Anterior cingulate cortex (tissue), 58 donors: ENCODE results near the gene CFAP65.
A peak's percentile ranks its signal among the peaks of the same experiment; 100 is the strongest.

Experiments
- DNase-seq, 58 donors: peaks; one replicate each; lab custom pipeline; 2025; lab: John Stamatoyannopoulos, UW

CFAP65 gene

DNA sequence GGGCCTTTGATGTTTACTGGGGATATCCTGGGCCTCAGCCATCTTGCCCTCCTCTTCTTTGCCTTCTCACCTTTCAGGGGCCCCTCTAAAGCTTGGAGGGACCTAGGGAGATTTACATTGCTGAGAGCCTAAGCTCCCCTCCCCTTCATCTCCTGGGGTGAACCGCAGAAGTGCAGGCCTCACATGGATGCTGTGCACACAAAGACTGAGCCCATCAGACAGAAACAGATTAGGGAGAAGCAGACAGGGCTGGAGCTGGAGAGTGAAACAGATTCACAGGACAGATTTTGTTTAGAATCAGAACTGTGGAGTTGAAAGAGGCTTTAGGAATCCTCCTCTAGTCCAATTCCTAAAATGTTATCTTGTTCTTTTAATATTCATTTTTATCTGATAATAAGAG, 85.3 kb downstream of the CFAP65 start:
- no peak for DNase-seq

DNA sequence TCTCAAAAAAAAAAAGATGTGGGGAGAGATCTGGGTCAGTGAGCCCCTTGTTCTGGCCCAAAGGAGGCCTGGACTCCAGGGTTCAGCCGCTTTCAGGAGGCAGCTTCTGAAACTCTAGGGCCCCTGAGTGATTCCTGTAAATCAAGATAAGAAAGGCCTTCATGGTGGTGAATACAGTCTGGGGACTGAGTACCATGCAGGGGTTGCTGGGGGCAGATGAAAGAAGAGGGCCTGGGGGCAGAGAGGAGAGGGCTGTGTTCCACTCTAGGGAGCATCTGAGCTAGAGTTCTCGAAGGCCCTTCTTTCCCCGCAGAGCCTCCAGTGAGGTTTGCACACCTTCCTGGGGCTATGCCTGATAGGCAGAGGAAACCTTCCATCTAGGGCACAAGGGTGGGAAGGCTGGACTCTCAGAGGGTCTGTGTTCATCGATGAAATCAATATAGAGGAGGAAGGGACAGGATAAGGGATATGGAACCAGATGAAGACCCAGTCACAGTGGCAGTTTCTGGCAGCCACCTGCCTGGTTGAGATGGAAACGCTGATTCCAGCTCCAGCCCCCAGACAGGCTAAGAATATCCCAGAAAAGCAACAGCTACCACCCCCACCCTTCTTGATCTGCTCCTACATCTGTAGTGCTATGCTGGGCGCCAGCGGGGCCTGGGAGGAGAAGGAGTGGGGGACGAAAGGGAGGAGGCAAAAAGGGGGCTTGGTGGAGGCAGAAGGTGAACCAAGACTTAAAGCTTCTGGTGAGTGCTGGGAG, 86.6 kb downstream of the CFAP65 start:
- DNase-seq, result peak in 39 of 58 donors; percentile 7 to 83 (median 49)

DNA sequence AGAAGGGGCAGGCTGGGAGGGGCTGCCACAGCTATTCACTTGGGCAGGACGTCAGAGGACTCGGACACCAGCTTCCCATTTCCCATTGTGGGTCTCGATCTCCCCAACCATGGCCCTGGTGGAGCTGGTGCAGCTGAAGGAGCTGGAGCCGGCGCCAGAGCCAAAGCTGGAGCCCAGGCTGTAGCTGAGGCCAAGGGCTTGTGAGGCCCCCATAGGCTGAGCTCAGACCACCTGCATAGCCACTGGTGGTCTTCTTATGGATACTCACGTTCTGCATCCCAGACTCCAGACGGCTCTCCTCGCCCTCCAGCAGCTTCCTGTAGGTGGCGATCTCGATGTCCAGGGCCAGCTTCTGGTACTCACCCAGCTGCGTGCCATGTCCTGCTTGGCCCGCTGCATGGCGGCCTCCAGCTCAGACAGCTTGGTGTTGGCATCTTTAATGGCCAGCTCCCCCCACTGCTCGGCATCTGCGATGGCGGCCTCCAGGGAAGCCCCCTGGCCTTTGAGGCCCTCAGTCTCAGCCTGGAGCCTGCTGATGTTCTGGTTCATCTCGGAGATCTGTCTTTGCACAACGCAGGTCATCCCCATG, 87.9 kb downstream of the CFAP65 start:
- DNase-seq, result no peak
